Measurements from ENCODE around the gene NHLRC4. TPM values are rescaled to one million over a fixed set of nuclear protein-coding genes. Genes with fewer than 3 reads are reported as not detected.

NHLRC4 gene
- total and polyA plus RNA-seq, 2 donors (not counting 1 experiment from before 2014, with no cell fraction given), result 0.66 to 3.3 TPM

GRCh38 chr16:522320-523096, 44.3 kb upstream of the NHLRC4 start:
- peaks cover 12% of the 10 kb centered on the region for H3K79me2 ChIP-seq (ENCODE audit: control insufficient read depth, insufficient read depth, low read length)
- no peak for DNase-seq (ENCODE audit: low read depth in 2 of 2)
- no peaks in the 10 kb centered on the region for H3K9me3 ChIP-seq (ENCODE audit: control insufficient read depth, insufficient read depth, low read depth, low read length)
- no peak overlapping the region for H3K4me2 ChIP-seq (ENCODE audit: extremely low read depth, insufficient read depth, low read length)
- H3K27ac ChIP-seq (ENCODE audit: insufficient read depth, low read length), result no peak overlapping the region
- H3K36me3 ChIP-seq (ENCODE audit: control insufficient read depth, insufficient read depth, low read length), result peaks cover 14% of the 10 kb centered on the region
- H3K4me1 ChIP-seq (ENCODE audit: control insufficient read depth, extremely low read depth, insufficient read depth, low read length), result peaks cover 14% of the 10 kb centered on the region
- no peak overlapping the region for H3K4me3 ChIP-seq (replicated peaks in 1 of 4; ENCODE audit: control extremely low read depth in 1 of 4, insufficient read depth in 1 of 4, low read depth in 3 of 4, low read length in 4 of 4)
- H2AFZ ChIP-seq (ENCODE audit: low read length), result no peak overlapping the region
- no peak overlapping the region for H3K9ac ChIP-seq (ENCODE audit: insufficient read depth, low read length)
- TF ChIP-seq, protein P1, sequence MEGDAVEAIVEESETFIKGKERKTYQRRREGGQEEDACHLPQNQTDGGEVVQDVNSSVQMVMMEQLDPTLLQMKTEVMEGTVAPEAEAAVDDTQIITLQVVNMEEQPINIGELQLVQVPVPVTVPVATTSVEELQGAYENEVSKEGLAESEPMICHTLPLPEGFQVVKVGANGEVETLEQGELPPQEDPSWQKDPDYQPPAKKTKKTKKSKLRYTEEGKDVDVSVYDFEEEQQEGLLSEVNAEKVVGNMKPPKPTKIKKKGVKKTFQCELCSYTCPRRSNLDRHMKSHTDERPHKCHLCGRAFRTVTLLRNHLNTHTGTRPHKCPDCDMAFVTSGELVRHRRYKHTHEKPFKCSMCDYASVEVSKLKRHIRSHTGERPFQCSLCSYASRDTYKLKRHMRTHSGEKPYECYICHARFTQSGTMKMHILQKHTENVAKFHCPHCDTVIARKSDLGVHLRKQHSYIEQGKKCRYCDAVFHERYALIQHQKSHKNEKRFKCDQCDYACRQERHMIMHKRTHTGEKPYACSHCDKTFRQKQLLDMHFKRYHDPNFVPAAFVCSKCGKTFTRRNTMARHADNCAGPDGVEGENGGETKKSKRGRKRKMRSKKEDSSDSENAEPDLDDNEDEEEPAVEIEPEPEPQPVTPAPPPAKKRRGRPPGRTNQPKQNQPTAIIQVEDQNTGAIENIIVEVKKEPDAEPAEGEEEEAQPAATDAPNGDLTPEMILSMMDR (conservative IDR thresholded peaks at IDR 0.05 in 1 of 2, IDR thresholded peaks at IDR 0.05 in 1 of 2; ENCODE audit: low read depth in 1 of 2, low read length in 2 of 2), result no peak
- no peak for TF ChIP-seq EZH2 (IDR thresholded peaks at IDR 0.05; ENCODE audit: low read length, missing control alignments)
- no peaks in the 10 kb centered on the region for H4K20me1 ChIP-seq (ENCODE audit: control insufficient read depth, extremely low read depth, insufficient read depth, low read length)
- no peaks in the 10 kb centered on the region for H3K27me3 ChIP-seq (ENCODE audit: control insufficient read depth, insufficient read depth, low read length)

- H3K4me3 ChIP-seq (replicated peaks in 1 of 4; ENCODE audit: control extremely low read depth in 1 of 4, insufficient read depth in 1 of 4, low read depth in 3 of 4, low read length in 4 of 4), result no peak overlapping the region
- H3K27me3 ChIP-seq (ENCODE audit: control insufficient read depth, insufficient read depth, low read length), result no peaks in the 10 kb centered on the region
Measured at GRCh38 chr16:523097-523741, 43.6 kb upstream of the NHLRC4 start.

More at GRCh38 chr16:523097-523741, 43.6 kb upstream of the NHLRC4 start:
- Histone ChIP-seq H3K79me2 (ENCODE audit: control insufficient read depth, insufficient read depth, low read length) (peaks cover 14% of the 10 kb centered on the region), H3K27ac (ENCODE audit: insufficient read depth, low read length) (no peak overlapping the region), H3K4me2 (ENCODE audit: extremely low read depth, insufficient read depth, low read length) (no peak overlapping the region), H3K36me3 (ENCODE audit: control insufficient read depth, insufficient read depth, low read length) (peaks cover 14% of the 10 kb centered on the region), H4K20me1 (ENCODE audit: control insufficient read depth, extremely low read depth, insufficient read depth, low read length) (no peaks in the 10 kb centered on the region), H3K9me3 (ENCODE audit: control insufficient read depth, insufficient read depth, low read depth, low read length) (no peaks in the 10 kb centered on the region), H3K4me1 (ENCODE audit: control insufficient read depth, extremely low read depth, insufficient read depth, low read length) (peaks cover 14% of the 10 kb centered on the region), H2AFZ (ENCODE audit: low read length) (no peak overlapping the region), H3K9ac (ENCODE audit: insufficient read depth, low read length) (no peak overlapping the region)
- no peak for TF ChIP-seq EZH2 (IDR thresholded peaks at IDR 0.05; ENCODE audit: low read length, missing control alignments)
- TF ChIP-seq, protein P1 (conservative IDR thresholded peaks at IDR 0.05 in 1 of 2, IDR thresholded peaks at IDR 0.05 in 1 of 2; ENCODE audit: low read depth in 1 of 2, low read length in 2 of 2), result no peak
- DNase-seq (ENCODE audit: low read depth in 2 of 2), result no peak
